Kidney capillary endothelial cell (primary cell): Measurements from ENCODE around the gene C17orf113.
"Not testable (repeated sequence)": the region's sequence is repeated elsewhere in the genome, so short reads cannot be mapped to it uniquely, and the experiment has no call there.

Experiments used
- DNase-seq: peaks from one replicate; pipeline ENCODE4 v3.0.0-alpha.2; 2018; ENCODE audit warnings: low spot score

The C17orf113 gene

GRCh38 chr17:42042598-42043319 lies 7.6 kb downstream of the C17orf113 start:
- DNase-seq, result no peak

- no peak for DNase-seq
These were observed 8.8 kb downstream of the C17orf113 start for GRCh38 chr17:42041619-42042018.

- no peak for DNase-seq
These were observed 9.6 kb downstream of the C17orf113 start for GRCh38 chr17:42040818-42041217.

- DNase-seq, result no peak
These were observed 10.3 kb downstream of the C17orf113 start for GRCh38 chr17:42039794-42040763.

GRCh38 chr17:42038221-42038973 lies 12.0 kb downstream of the C17orf113 start:
- DNase-seq, result no peak

- no peak for DNase-seq
These were observed 16.3 kb downstream of the C17orf113 start for GRCh38 chr17:42034059-42034458.

- no peak for DNase-seq
These were observed 18.8 kb downstream of the C17orf113 start for GRCh38 chr17:42031584-42031983.

- no peak for DNase-seq
These were observed 21.6 kb downstream of the C17orf113 start for GRCh38 chr17:42028791-42029127.

- no peak for DNase-seq
These were observed 22.2 kb downstream of the C17orf113 start for GRCh38 chr17:42027961-42028790.

- no peak for DNase-seq
These were observed 22.9 kb downstream of the C17orf113 start for GRCh38 chr17:42027590-42027889.

GRCh38 chr17:42026857-42027589 lies 23.4 kb downstream of the C17orf113 start:
- DNase-seq, result no peak

GRCh38 chr17:42025936-42026335 lies 24.5 kb downstream of the C17orf113 start:
- DNase-seq, result no peak

GRCh38 chr17:42025191-42025579 lies 25.2 kb downstream of the C17orf113 start:
- DNase-seq, result no peak

GRCh38 chr17:42023524-42024349 lies 26.7 kb downstream of the C17orf113 start:
- DNase-seq, result peak; percentile 38

- not testable (repeated sequence) for DNase-seq
These were observed 29.6 kb downstream of the C17orf113 start for GRCh38 chr17:42020845-42021244.

GRCh38 chr17:42019509-42020404 lies 30.6 kb downstream of the C17orf113 start, which contains the start of gene NKIRAS2:
TSS of gene NKIRAS2 (plus strand) at chr17:42020090. CDS start at chr17:42021578, 1,488 bp downstream.
- peak; percentile 90 for DNase-seq

- no peak for DNase-seq
These were observed 31.4 kb downstream of the C17orf113 start for GRCh38 chr17:42018988-42019387.

- no peak for DNase-seq
These were observed 32.1 kb downstream of the C17orf113 start for GRCh38 chr17:42018339-42018738.

- DNase-seq, result peak; percentile 61
These were observed 32.6 kb downstream of the C17orf113 start for GRCh38 chr17:42017866-42018200.
